H1 (cell line): ENCODE data around the gene HSD17B3. TPM values are rescaled to one million over a fixed set of nuclear protein-coding genes. Genes with fewer than 3 reads are reported as not detected.

Experiments used
- CTCF ChIA-PET: fragments of 300-600 bp; sonication (Branson Sonifier 250); formaldehyde crosslinking; loops from one replicate; lab custom pipeline; 2021; ENCODE audit not compliant: partially characterized antibody; lab: Charles Lee
- POLR2A ChIA-PET: fragments of 300-600 bp; sonication (Branson Sonifier 250); formaldehyde crosslinking; loops from one replicate; lab custom pipeline; 2021; ENCODE audit warnings: inconsistent platforms; ENCODE audit not compliant: partially characterized antibody; lab: Charles Lee
- DNase-seq, 2 experiments: peaks; one replicate each; pipeline versions ENCODE4 v3.0.0 to v3.0.0-alpha.2; 2010 to 2022; ENCODE audit warnings: low spot score in 2 of 2, low read depth in 1 of 2, mixed read lengths in 1 of 2
- FAIRE-seq: peaks from 2 replicates; lab custom pipeline; 2011; peaks lifted over from hg19 to GRCh38; lab: Jason Lieb, UNC
- H2AFZ ChIP-seq: 2 replicates; pipeline ENCODE4 v1.8.1; 2012; ENCODE audit warnings: low read length, inconsistent platforms
- H2AK5ac ChIP-seq: 2 replicates; pipeline ENCODE4 v1.6.1; 2013; ENCODE audit warnings: low read depth, low read length
- H2BK120ac ChIP-seq: replicated peaks from 2 replicates; pipeline ENCODE3; 2013; ENCODE audit warnings: low read depth, low read length, inconsistent platforms
- H2BK12ac ChIP-seq: 2 replicates; pipeline ENCODE4 v1.6.1; 2013; ENCODE audit warnings: low read depth, low read length
- H2BK15ac ChIP-seq: 2 replicates; pipeline ENCODE4 v1.6.1; 2013; ENCODE audit warnings: low read length
- H2BK20ac ChIP-seq: 2 replicates; pipeline ENCODE4 v1.6.1; 2013; ENCODE audit warnings: low read length
- H2BK5ac ChIP-seq: 2 replicates; pipeline ENCODE4 v1.6.1; 2013; ENCODE audit warnings: low read depth, low read length
- H3K14ac ChIP-seq: 2 replicates; pipeline ENCODE4 v1.6.1; 2013; ENCODE audit warnings: inconsistent platforms; ENCODE audit not compliant: insufficient read length
- H3K18ac ChIP-seq: 2 replicates; pipeline ENCODE4 v1.6.1; 2013; ENCODE audit warnings: low read length; ENCODE audit errors: extremely low read depth
- H3K23ac ChIP-seq: 2 replicates; pipeline ENCODE4 v1.6.1; 2013; ENCODE audit warnings: inconsistent platforms; ENCODE audit not compliant: insufficient read length
- H3K23me2 ChIP-seq: 2 replicates; pipeline ENCODE4 v1.6.1; 2013; ENCODE audit warnings: low read depth, low read length
- H3K27ac ChIP-seq: 2 replicates; pipeline ENCODE4 v1.6.1; 2011; ENCODE audit warnings: low read depth, low read length, inconsistent platforms
- H3K27me3 ChIP-seq, 4 experiments: replicated peaks in 1 of 4; 1 replicate in 1 of 4; 2 replicates in 3 of 4; pipeline versions ENCODE4 v1.6.1 to v1.8.1; 2011 to 2013; ENCODE audit warnings: low read length in 3 of 4, mild to moderate bottlenecking in 3 of 4, inconsistent platforms in 2 of 4, mixed read lengths in 2 of 4, moderate library complexity in 1 of 4; ENCODE audit not compliant: control insufficient read depth in 3 of 4, insufficient read depth in 3 of 4; ENCODE audit errors: extremely low read depth in 1 of 4
- H3K36me3 ChIP-seq, 4 experiments: 2 replicates each; pipeline versions ENCODE4 v1.6.1 to v1.8.1; 2011 to 2013; ENCODE audit warnings: mild to moderate bottlenecking in 4 of 4, low read length in 3 of 4, moderate library complexity in 2 of 4, control low read depth in 1 of 4, inconsistent platforms in 1 of 4; ENCODE audit not compliant: insufficient read depth in 4 of 4, control insufficient read depth in 2 of 4
- H3K4ac ChIP-seq: replicated peaks from 2 replicates; pipeline ENCODE3; 2013; ENCODE audit warnings: low read length, low read depth, mixed read lengths, inconsistent platforms; ENCODE audit not compliant: insufficient read length
- H3K4me1 ChIP-seq, 4 experiments: replicated peaks in 1 of 4; 1 replicate in 1 of 4; 2 replicates in 3 of 4; pipeline versions ENCODE4 v1.6.1 to v1.8.1; 2011 to 2013; ENCODE audit warnings: low read length in 3 of 4, inconsistent platforms in 2 of 4, mixed read lengths in 1 of 4; ENCODE audit not compliant: insufficient read depth in 4 of 4, control insufficient read depth in 3 of 4
- H3K4me2 ChIP-seq, 2 experiments: 2 replicates each; pipeline versions ENCODE4 v1.6.1 to v1.8.1; 2011 to 2013; ENCODE audit warnings: low read depth in 2 of 2, low read length in 2 of 2, control low read depth in 1 of 2, inconsistent platforms in 1 of 2, mild to moderate bottlenecking in 1 of 2; ENCODE audit not compliant: insufficient read depth in 1 of 2
- H3K4me3 ChIP-seq, 4 experiments: fragments of 200-600, 300-600 bp in 1 of 4; sonication (generic), shearing (Covaris generic), sonication (Bioruptor Twin) in 1 of 4; 2 replicates each; pipeline versions ENCODE4 v1.5.1 to v1.8.1; 2011 to 2016; ENCODE audit warnings: low read length in 4 of 4, low read depth in 3 of 4, control low read depth in 2 of 4, inconsistent platforms in 2 of 4, mild to moderate bottlenecking in 2 of 4, mixed read lengths in 1 of 4, moderate library complexity in 1 of 4; ENCODE audit not compliant: insufficient read depth in 2 of 4; ENCODE audit errors: extremely low read depth in 1 of 4
- H3K56ac ChIP-seq: replicated peaks from 2 replicates; pipeline ENCODE3; 2013; ENCODE audit warnings: low read depth, mild to moderate bottlenecking, mixed read lengths, low read length, inconsistent platforms; ENCODE audit not compliant: insufficient read length
- H3K79me1 ChIP-seq: 2 replicates; pipeline ENCODE4 v1.6.1; 2013; ENCODE audit warnings: low read depth, low read length, control low read depth
- H3K79me2 ChIP-seq, 2 experiments: 2 replicates each; pipeline versions ENCODE4 v1.6.1 to v1.8.1; 2012 to 2013; ENCODE audit warnings: low read length in 2 of 2, mild to moderate bottlenecking in 2 of 2, inconsistent platforms in 1 of 2; ENCODE audit not compliant: insufficient read depth in 2 of 2, control insufficient read depth in 1 of 2
- H3K9ac ChIP-seq, 4 experiments: replicated peaks in 1 of 4; 1 replicate in 1 of 4; 2 replicates in 3 of 4; pipeline versions ENCODE4 v1.6.1 to v1.8.1; 2011 to 2013; ENCODE audit warnings: low read depth in 3 of 4, low read length in 3 of 4, control low read depth in 2 of 4, mild to moderate bottlenecking in 2 of 4, moderate library complexity in 2 of 4, inconsistent platforms in 1 of 4; ENCODE audit errors: extremely low read depth in 1 of 4
- H3K9me3 ChIP-seq, 2 experiments: 2 replicates each; pipeline versions ENCODE4 v1.6.1 to v1.8.1; 2012 to 2013; ENCODE audit warnings: mild to moderate bottlenecking in 2 of 2, moderate library complexity in 2 of 2, control low read depth in 1 of 2, inconsistent platforms in 1 of 2, low read depth in 1 of 2, low read length in 1 of 2, mixed read lengths in 1 of 2; ENCODE audit not compliant: insufficient read depth in 2 of 2
- H4K20me1 ChIP-seq, 2 experiments: replicated peaks in 1 of 2; 2 replicates each; pipeline versions ENCODE3 to v1.8.1; 2011 to 2013; ENCODE audit warnings: inconsistent platforms in 2 of 2, low read length in 2 of 2, mild to moderate bottlenecking in 1 of 2; ENCODE audit not compliant: insufficient read depth in 2 of 2, control insufficient read depth in 1 of 2
- H4K5ac ChIP-seq: 2 replicates; pipeline ENCODE4 v1.6.1; 2013; ENCODE audit warnings: low read length, low read depth, mixed read lengths, inconsistent platforms; ENCODE audit not compliant: insufficient read length
- H4K8ac ChIP-seq: 2 replicates; pipeline ENCODE4 v1.8.0; 2013; ENCODE audit warnings: mild to moderate bottlenecking, moderate library complexity, low read length, inconsistent platforms; ENCODE audit not compliant: insufficient read depth; ENCODE audit errors: extremely low read depth
- H4K91ac ChIP-seq: replicated peaks from 2 replicates; pipeline ENCODE3; 2013; ENCODE audit warnings: low read length, mixed read lengths, inconsistent platforms; ENCODE audit not compliant: insufficient read length
- ATF2 ChIP-seq: IDR thresholded peaks from 2 replicates; pipeline ENCODE4 v1.6.1; 2012; ENCODE audit warnings: low read length, inconsistent platforms
- CHD1 ChIP-seq: IDR thresholded peaks from 2 replicates; pipeline ENCODE4 v1.6.1; 2012; ENCODE audit warnings: low read depth, low read length, improper control_type of control experiment
- JUND ChIP-seq: IDR thresholded peaks from 2 replicates; pipeline ENCODE4 v1.6.1; 2011; ENCODE audit warnings: mild to moderate bottlenecking, improper control_type of control experiment, low read length
- MAFK ChIP-seq: IDR thresholded peaks from 2 replicates; pipeline ENCODE4 v1.6.1; 2012; ENCODE audit warnings: low read depth, mild to moderate bottlenecking, improper control_type of control experiment, low read length
- SIRT6 ChIP-seq: IDR thresholded peaks from one replicate; pipeline ENCODE4 v1.7.1; 2012; ENCODE audit warnings: low read length, inconsistent platforms
- SRF ChIP-seq: IDR thresholded peaks from 2 replicates; pipeline ENCODE4 v1.6.1; 2011; ENCODE audit warnings: mild to moderate bottlenecking, low read depth, low read length, moderate library complexity
- TAF1 ChIP-seq: IDR thresholded peaks from 2 replicates; pipeline ENCODE4 v1.6.1; 2011; ENCODE audit warnings: mild to moderate bottlenecking, low read depth, low read length
- WGBS, 2 experiments: shearing (Covaris generic) in 1 of 2; methylation state at CpG; one replicate each; pipeline versions ENCODE4 v1.1.6 to v1.1.7; 2013 to 2015; ENCODE audit warnings: low lambda C conversion rate in 2 of 2, mixed read lengths in 2 of 2, inconsistent platforms in 1 of 2, low coverage in 1 of 2, missing lambda C conversion rate in 1 of 2; ENCODE audit not compliant: insufficient replicate concordance in 2 of 2, insufficient coverage in 1 of 2, insufficient read length in 1 of 2; ENCODE audit errors: extremely low coverage in 1 of 2, missing lambda C conversion rate in 1 of 2; 5-methylcytosine and 5-hydroxymethylcytosine counted together
- polyA plus RNA-seq, 7 experiments: library from polyadenylated mRNA; depleted of rRNA in 3 of 7; stranded (reverse) in 5 of 7; unstranded in 2 of 7; fragments of >200 nt in 5 of 7; fragments of 200-250 nt in 2 of 7; gene quantifications; 1 replicate in 5 of 7; 2 replicates in 1 of 7; 4 replicates in 1 of 7; pipeline versions ENCODE4 v1.2.1 to v1.2.3, GENCODE V29; 2011 to 2013; ENCODE audit warnings: missing spikeins in 2 of 7, mixed read lengths in 2 of 7
- total RNA-seq: library from RNA; stranded (reverse); fragmentation: NEBNext Ultra II Directional; extraction: Animal tissue kit (Norgen Biotek cat#: 25700); gene quantifications from 2 replicates; pipeline ENCODE4 v1.2.1, GENCODE V29; 2021

The HSD17B3 gene
- total and polyA plus RNA-seq, 2 of the 8 experiments (the other 6 are each of a cell fraction or from before 2014, with no cell fraction given): not detected

DNA sequence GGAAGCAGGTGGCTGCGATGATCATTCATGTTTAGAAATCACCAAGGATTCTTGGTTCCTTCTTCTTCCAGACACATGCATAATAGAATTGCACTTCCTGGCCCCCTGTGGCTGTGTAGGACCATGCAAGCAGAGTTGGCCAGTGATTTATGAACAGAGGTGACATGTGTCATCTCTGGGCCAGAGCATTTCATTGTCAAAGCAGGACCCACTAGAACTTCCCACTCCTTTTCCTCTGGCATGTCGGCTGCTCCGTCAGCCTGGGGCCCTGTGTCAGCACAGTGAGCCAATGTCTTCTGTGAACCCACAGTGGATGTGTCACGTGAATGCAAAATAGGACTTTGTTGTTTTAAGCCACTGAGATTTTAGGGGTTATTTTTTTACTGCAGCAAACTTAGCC is 59.2 kb downstream of the HSD17B3 start:
- H3K4me2 ChIP-seq: no peak overlapping the region
- POLR2A ChIA-PET: no interaction called here
- no peak overlapping the region for H4K8ac ChIP-seq
- 90% methylated on average over 4 of the region's 4 CpGs; no CpG with 5 or more reads in 1 of the 2 experiments for WGBS, 2 experiments
- no peak overlapping the region for H2BK12ac ChIP-seq
- no peak overlapping the region for H3K9ac ChIP-seq
- DNase-seq (no peak), FAIRE-seq (no peak)
- H4K20me1 ChIP-seq: no peaks in the 10 kb centered on the region
- no peaks in the 10 kb centered on the region for H3K36me3 ChIP-seq
- H4K91ac ChIP-seq: no peak overlapping the region
- no peak overlapping the region for H3K27ac ChIP-seq
- no peaks in the 10 kb centered on the region for H3K79me1 ChIP-seq
- H3K27me3 ChIP-seq: no peaks in the 10 kb centered on the region
- H3K4me1 ChIP-seq: no peaks in the 10 kb centered on the region
- H3K23me2 ChIP-seq: no peaks in the 10 kb centered on the region
- no peak overlapping the region for H3K56ac ChIP-seq
- H3K14ac ChIP-seq: no peak overlapping the region
- H2BK5ac ChIP-seq: no peak overlapping the region
- H2BK120ac ChIP-seq: no peak overlapping the region
- no peak overlapping the region for H3K4me3 ChIP-seq
- H3K23ac ChIP-seq: no peak overlapping the region
- H2BK20ac ChIP-seq: no peak overlapping the region
- CTCF ChIA-PET: interaction anchor here (0.7 to 4.5 kb wide), 3 partner anchors 15 to 74 kb away, joined by 3 to 37 read pairs (median 27); no protein-coding TSS in a partner anchor
- H3K18ac ChIP-seq: no peak overlapping the region
- H2AK5ac ChIP-seq: no peak overlapping the region
- no peak for TF ChIP-seq JUND
- no peak for TF ChIP-seq SRF
- TF ChIP-seq TAF1: no peak
- no peak for TF ChIP-seq CHD1
- no peak for TF ChIP-seq MAFK
- TF ChIP-seq ATF2: no peak
- TF ChIP-seq SIRT6: no peak
- H3K79me2 ChIP-seq: no peaks in the 10 kb centered on the region
- H3K9me3 ChIP-seq: no peaks in the 10 kb centered on the region
- H3K4ac ChIP-seq: no peak overlapping the region
- H2AFZ ChIP-seq: no peak overlapping the region
- no peak overlapping the region for H4K5ac ChIP-seq
- no peak overlapping the region for H2BK15ac ChIP-seq
